ENCODE results near the gene NEB. TPM values are rescaled to one million over a fixed set of nuclear protein-coding genes. Genes with fewer than 3 reads are reported as not detected.
"Not testable (repeated sequence)": the region's sequence is repeated elsewhere in the genome, so short reads cannot be mapped to it uniquely, and the experiment has no call there.

The NEB gene
- total RNA-seq, 1 donor from 2014 or later = 10.9 TPM

- no peak for DNase-seq (ENCODE audit: low spot score)
- intact Hi-C loops (cut with DNase I) = no loop called here
Measured at GRCh38 chr2:151623631-151624030, 110.6 kb downstream of the NEB start.

- intact Hi-C loops (cut with DNase I) = no loop called here
- DNase-seq (ENCODE audit: low spot score) = no peak
Measured at GRCh38 chr2:151620761-151621160, 113.5 kb downstream of the NEB start.

- DNase-seq (ENCODE audit: low spot score) = no peak
- intact Hi-C loops (cut with DNase I) = loop anchor here (5.0 to 10.0 kb wide), 2 partner anchors 195 to 383 kb away; no protein-coding TSS in a partner anchor
Measured at GRCh38 chr2:151619337-151619989, 114.8 kb downstream of the NEB start.

GRCh38 chr2:151616760-151617339, 117.4 kb downstream of the NEB start:
- DNase-seq (ENCODE audit: low spot score) = no peak
- intact Hi-C loops (cut with DNase I) = loop anchor here (5.0 to 10.0 kb wide), 2 partner anchors 198 to 385 kb away; no protein-coding TSS in a partner anchor

- no peak for DNase-seq (ENCODE audit: low spot score)
- intact Hi-C loops (cut with DNase I) = loop anchor here (5.0 to 10.0 kb wide), 2 partner anchors 200 to 388 kb away; no protein-coding TSS in a partner anchor
Measured at GRCh38 chr2:151614606-151615306, 119.5 kb downstream of the NEB start.

- DNase-seq (ENCODE audit: low spot score) = no peak
- intact Hi-C loops (cut with DNase I) = loop anchor here (10.0 kb wide), 1 partner anchor 201 kb away; no protein-coding TSS in a partner anchor
Measured at GRCh38 chr2:151614159-151614558, 120.1 kb downstream of the NEB start.

GRCh38 chr2:151611351-151611750, 122.9 kb downstream of the NEB start:
- no peak for DNase-seq (ENCODE audit: low spot score)
- intact Hi-C loops (cut with DNase I) = loop anchor here (10.0 kb wide), 1 partner anchor 203 kb away; no protein-coding TSS in a partner anchor

- no peak for DNase-seq (ENCODE audit: low spot score)
- intact Hi-C loops (cut with DNase I) = loop anchor here (10.0 kb wide), 1 partner anchor 204 kb away; no protein-coding TSS in a partner anchor
Measured at GRCh38 chr2:151610310-151610709, 124.0 kb downstream of the NEB start.

- intact Hi-C loops (cut with DNase I) = loop anchor here (10.0 kb wide), 1 partner anchor 205 kb away; no protein-coding TSS in a partner anchor
- DNase-seq (ENCODE audit: low spot score) = no peak
Measured at GRCh38 chr2:151609705-151610104, 124.6 kb downstream of the NEB start.

- DNase-seq (ENCODE audit: low spot score); intact Hi-C loops (cut with DNase I): not testable (repeated sequence)
Measured at GRCh38 chr2:151607459-151608424, 126.5 kb downstream of the NEB start.

GRCh38 chr2:151603530-151603929, 130.7 kb downstream of the NEB start:
- intact Hi-C loops (cut with DNase I); DNase-seq (ENCODE audit: low spot score): not testable (repeated sequence)

- intact Hi-C loops (cut with DNase I); DNase-seq (ENCODE audit: low spot score): not testable (repeated sequence)
Measured at GRCh38 chr2:151602402-151602801, 131.9 kb downstream of the NEB start.

- intact Hi-C loops (cut with DNase I); DNase-seq (ENCODE audit: low spot score): not testable (repeated sequence)
Measured at GRCh38 chr2:151601803-151602202, 132.5 kb downstream of the NEB start.

- DNase-seq (ENCODE audit: low spot score); intact Hi-C loops (cut with DNase I): not testable (repeated sequence)
Measured at GRCh38 chr2:151596903-151597608, 137.2 kb downstream of the NEB start.

GRCh38 chr2:151591908-151592255, 142.4 kb downstream of the NEB start:
- DNase-seq (ENCODE audit: low spot score); intact Hi-C loops (cut with DNase I): not testable (repeated sequence)

- DNase-seq (ENCODE audit: low spot score); intact Hi-C loops (cut with DNase I): not testable (repeated sequence)
Measured at GRCh38 chr2:151591250-151591907, 142.9 kb downstream of the NEB start.

GRCh38 chr2:151581300-151581699, 153.0 kb downstream of the NEB start:
- intact Hi-C loops (cut with DNase I); DNase-seq (ENCODE audit: low spot score): not testable (repeated sequence)

GRCh38 chr2:151580697-151581096, 153.6 kb downstream of the NEB start:
- intact Hi-C loops (cut with DNase I); DNase-seq (ENCODE audit: low spot score): not testable (repeated sequence)
